ENCODE data around the gene TMPRSS6. TPM values are rescaled to one million over a fixed set of nuclear protein-coding genes. Genes with fewer than 3 reads are reported as not detected.

Gene TMPRSS6
- total RNA-seq, 1 donor from 2014 or later: not detected

GRCh38 chr22:37126383-37126782 is 16.9 kb upstream of the TMPRSS6 start:
- H3K27me3 ChIP-seq (ENCODE audit: control insufficient read depth, insufficient read depth, low read length): peaks cover 11% of the 10 kb centered on the region
- DNase-seq (ENCODE audit: low read depth): no peak
- H3K4me3 ChIP-seq (ENCODE audit: low read depth, low read length): no peak overlapping the region
- H3K36me3 ChIP-seq (ENCODE audit: control insufficient read depth, insufficient read depth, low read length): no peaks in the 10 kb centered on the region
- no peak for TF ChIP-seq CTCF (IDR thresholded peaks at IDR 0.05; ENCODE audit: insufficient read depth, low read length, poor library complexity, severe bottlenecking)

GRCh38 chr22:37123649-37124048 is 14.1 kb upstream of the TMPRSS6 start:
- peaks cover 6% of the 10 kb centered on the region for H3K27me3 ChIP-seq (ENCODE audit: control insufficient read depth, insufficient read depth, low read length)
- TF ChIP-seq CTCF (IDR thresholded peaks at IDR 0.05; ENCODE audit: insufficient read depth, low read length, poor library complexity, severe bottlenecking): no peak
- DNase-seq (ENCODE audit: low read depth): no peak
- no peak overlapping the region for H3K4me3 ChIP-seq (ENCODE audit: low read depth, low read length)
- H3K36me3 ChIP-seq (ENCODE audit: control insufficient read depth, insufficient read depth, low read length): no peaks in the 10 kb centered on the region

GRCh38 chr22:37122598-37123180 is 13.2 kb upstream of the TMPRSS6 start:
- no peak for DNase-seq (ENCODE audit: low read depth)
- no peaks in the 10 kb centered on the region for H3K36me3 ChIP-seq (ENCODE audit: control insufficient read depth, insufficient read depth, low read length)
- H3K27me3 ChIP-seq (ENCODE audit: control insufficient read depth, insufficient read depth, low read length): peaks cover 1% of the 10 kb centered on the region
- TF ChIP-seq CTCF (IDR thresholded peaks at IDR 0.05; ENCODE audit: insufficient read depth, low read length, poor library complexity, severe bottlenecking): no peak
- no peak overlapping the region for H3K4me3 ChIP-seq (ENCODE audit: low read depth, low read length)

GRCh38 chr22:37121887-37122591 is 12.5 kb upstream of the TMPRSS6 start:
- DNase-seq (ENCODE audit: low read depth): peak; percentile 56
- no peaks in the 10 kb centered on the region for H3K36me3 ChIP-seq (ENCODE audit: control insufficient read depth, insufficient read depth, low read length)
- no peak for TF ChIP-seq CTCF (IDR thresholded peaks at IDR 0.05; ENCODE audit: insufficient read depth, low read length, poor library complexity, severe bottlenecking)
- H3K4me3 ChIP-seq (ENCODE audit: low read depth, low read length): no peak overlapping the region
- no peaks in the 10 kb centered on the region for H3K27me3 ChIP-seq (ENCODE audit: control insufficient read depth, insufficient read depth, low read length)

GRCh38 chr22:37120569-37121340 is 11.2 kb upstream of the TMPRSS6 start:
- TF ChIP-seq CTCF (IDR thresholded peaks at IDR 0.05; ENCODE audit: insufficient read depth, low read length, poor library complexity, severe bottlenecking): no peak
- no peaks in the 10 kb centered on the region for H3K27me3 ChIP-seq (ENCODE audit: control insufficient read depth, insufficient read depth, low read length)
- DNase-seq (ENCODE audit: low read depth): no peak

More at GRCh38 chr22:37120569-37121340, 11.2 kb upstream of the TMPRSS6 start:
- H3K36me3 ChIP-seq (ENCODE audit: control insufficient read depth, insufficient read depth, low read length): no peaks in the 10 kb centered on the region
- no peak overlapping the region for H3K4me3 ChIP-seq (ENCODE audit: low read depth, low read length)

Data from kidney epithelial cell (primary cell).